ENCODE results near the gene NR1H2. TPM values are rescaled to one million over a fixed set of nuclear protein-coding genes. Genes with fewer than 3 reads are reported as not detected.

NR1H2 gene
- total RNA-seq, 1 experiment from 2014 or later, result 40.3 TPM

- Histone ChIP-seq H3K4me2 (ENCODE audit: low read length) (peak overlapping the region; percentile 86), H3K9me2 (ENCODE audit: insufficient read depth) (no peaks in the 10 kb centered on the region), H3K27ac (ENCODE audit: low read depth, low read length) (no peak overlapping the region; the same call in 1 of the 2 replicates), H3K36me3 (ENCODE audit: control insufficient read depth in 1 of 2, insufficient read depth in 2 of 2, low read length in 2 of 2) (no peaks in the 10 kb centered on the region), H3K27me3 (ENCODE audit: insufficient read depth, low read length) (no peaks in the 10 kb centered on the region), H3K4me1 (ENCODE audit: control insufficient read depth in 1 of 2, insufficient read depth in 2 of 2, low read length in 2 of 2) (peaks cover 30 to 61% of the 10 kb centered on the region in 2 experiments), H3K9me3 (ENCODE audit: control insufficient read depth in 1 of 2, insufficient read depth in 1 of 2, low read depth in 1 of 2, low read length in 2 of 2) (no peaks in the 10 kb centered on the region), H3K4me3 (replicated peaks in 1 of 2; ENCODE audit: low read depth in 1 of 2, low read length in 2 of 2) (peak overlapping the region in 1 of 2 experiments; percentile 46; a peak in 1 of 4 replicates), H3K79me2 (ENCODE audit: insufficient read depth, low read length) (peaks cover 3% of the 10 kb centered on the region; the same call in 1 of the 2 replicates), H4K20me1 (ENCODE audit: insufficient read depth) (no peaks in the 10 kb centered on the region), H2AFZ (ENCODE audit: low read depth, low read length, poor library complexity, severe bottlenecking) (no peak overlapping the region), H3K9ac (ENCODE audit: low read length) (no peak overlapping the region)
- intact Hi-C loops (cut with micrococcal nuclease), result no loop called here
- no TSS peak for BruUV-seq (replicated peaks)
- TF ChIP-seq SRF (IDR thresholded peaks at IDR 0.05; ENCODE audit: low read depth) (no peak), JUND (IDR thresholded peaks at IDR 0.05) (no peak), MAX (IDR thresholded peaks at IDR 0.05) (no peak), REST (IDR thresholded peaks at IDR 0.05; ENCODE audit: low read depth) (no peak), ZBTB33 (IDR thresholded peaks at IDR 0.05; ENCODE audit: extremely low read depth, insufficient replicate concordance, low read length) (no peak), CEBPB (IDR thresholded peaks at IDR 0.05; ENCODE audit: low read depth) (no peak), POLR2AphosphoS5 (IDR thresholded peaks at IDR 0.05; ENCODE audit: low read depth, low read length) (no peak), CTCF (IDR thresholded peaks at IDR 0.05 in 2 of 3, conservative IDR thresholded peaks at IDR 0.05 in 1 of 3; ENCODE audit: borderline replicate concordance in 1 of 3, insufficient read depth in 1 of 3, low read depth in 2 of 3, low read length in 2 of 3) (no peak), ZFX (IDR thresholded peaks at IDR 0.05) (no peak), POLR2A (IDR thresholded peaks at IDR 0.05; ENCODE audit: borderline replicate concordance, extremely low read depth, insufficient read depth, insufficient read length) (no peak), EZH2phosphoT487 (IDR thresholded peaks at IDR 0.05; ENCODE audit: borderline replicate concordance) (no peak), CBX3 (IDR thresholded peaks at IDR 0.05; ENCODE audit: low read depth) (no peak), EZH2 (IDR thresholded peaks at IDR 0.05) (no peak), ATF3 (IDR thresholded peaks at IDR 0.05) (no peak), SIN3A (IDR thresholded peaks at IDR 0.05; ENCODE audit: low read depth) (no peak), ELF1 (IDR thresholded peaks at IDR 0.05; ENCODE audit: borderline replicate concordance, low read depth) (no peak), EGR1 (IDR thresholded peaks at IDR 0.05; ENCODE audit: low read depth) (no peak), ZNF274 (IDR thresholded peaks at IDR 0.05; ENCODE audit: low read depth, low read length) (no peak), SP1 (IDR thresholded peaks at IDR 0.05; ENCODE audit: low read depth) (no peak), FOSL1 (IDR thresholded peaks at IDR 0.05; ENCODE audit: low read depth) (no peak)
- RAD21 ChIA-PET (ENCODE audit: low non-redundant PET in 1 of 2, low total read pairs in 2 of 2, uncharacterized antibody in 2 of 2, unreplicated experiment in 2 of 2), result no interaction called here
- DNase-seq (ENCODE audit: low read depth, low spot score) (no peak), ATAC-seq (no peak)
- CTCF ChIA-PET, result no interaction called here
- POLR2A ChIA-PET, result interaction anchor here (0.5 kb wide), 1 partner anchor 393 kb away, joined by 4 read pairs; no protein-coding TSS in a partner anchor
Observed at GRCh38 chr19:50332244-50333038, 43.8 kb upstream of the NR1H2 start.
